HG03460 (cell line): ENCODE data around the gene KIF26B.
"Not testable (repeated sequence)": the region's sequence is repeated elsewhere in the genome, so short reads cannot be mapped to it uniquely, and the experiment has no call there.

Source experiments
- ATAC-seq: cut with Tn5 transposase; IDR thresholded peaks from one replicate; pipeline ENCODE4 v1.9.1; 2021; ENCODE audit not compliant: unreplicated experiment

The KIF26B gene

DNA sequence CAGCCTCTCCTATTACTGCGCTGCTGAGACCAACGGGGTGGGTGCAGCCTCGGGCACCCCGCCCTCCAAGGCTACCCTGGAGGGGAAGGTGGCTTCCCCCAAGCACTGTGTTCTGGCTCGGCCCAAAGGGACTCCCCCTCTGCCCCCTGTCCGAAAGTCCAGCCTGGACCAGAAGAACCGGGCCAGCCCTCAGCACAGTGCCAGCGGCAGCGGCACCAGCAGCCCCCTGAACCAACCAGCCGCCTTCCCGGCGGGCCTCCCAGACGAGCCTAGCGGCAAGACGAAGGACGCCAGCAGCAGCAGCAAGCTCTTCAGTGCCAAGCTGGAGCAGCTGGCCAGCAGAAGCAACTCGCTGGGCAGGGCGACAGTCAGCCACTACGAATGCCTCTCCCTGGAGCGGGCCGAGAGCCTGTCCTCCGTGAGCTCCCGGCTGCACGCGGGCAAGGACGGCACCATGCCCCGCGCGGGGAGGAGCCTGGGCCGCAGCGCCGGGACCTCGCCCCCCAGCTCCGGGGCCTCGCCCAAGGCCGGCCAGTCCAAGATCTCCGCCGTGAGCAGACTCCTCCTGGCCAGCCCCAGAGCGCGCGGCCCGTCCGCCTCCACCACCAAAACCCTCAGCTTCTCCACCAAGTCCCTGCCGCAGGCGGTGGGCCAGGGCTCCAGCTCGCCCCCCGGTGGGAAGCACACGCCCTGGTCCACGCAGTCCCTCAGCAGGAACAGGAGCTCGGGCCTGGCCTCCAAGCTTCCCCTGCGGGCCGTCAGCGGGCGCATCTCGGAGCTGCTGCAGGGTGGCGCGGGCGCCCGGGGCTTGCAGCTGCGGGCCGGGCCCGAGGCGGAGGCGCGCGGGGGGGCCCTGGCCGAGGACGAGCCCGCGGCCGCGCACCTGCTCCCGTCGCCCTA, 533.1 kb downstream of the KIF26B start:
- ATAC-seq = no peak

DNA sequence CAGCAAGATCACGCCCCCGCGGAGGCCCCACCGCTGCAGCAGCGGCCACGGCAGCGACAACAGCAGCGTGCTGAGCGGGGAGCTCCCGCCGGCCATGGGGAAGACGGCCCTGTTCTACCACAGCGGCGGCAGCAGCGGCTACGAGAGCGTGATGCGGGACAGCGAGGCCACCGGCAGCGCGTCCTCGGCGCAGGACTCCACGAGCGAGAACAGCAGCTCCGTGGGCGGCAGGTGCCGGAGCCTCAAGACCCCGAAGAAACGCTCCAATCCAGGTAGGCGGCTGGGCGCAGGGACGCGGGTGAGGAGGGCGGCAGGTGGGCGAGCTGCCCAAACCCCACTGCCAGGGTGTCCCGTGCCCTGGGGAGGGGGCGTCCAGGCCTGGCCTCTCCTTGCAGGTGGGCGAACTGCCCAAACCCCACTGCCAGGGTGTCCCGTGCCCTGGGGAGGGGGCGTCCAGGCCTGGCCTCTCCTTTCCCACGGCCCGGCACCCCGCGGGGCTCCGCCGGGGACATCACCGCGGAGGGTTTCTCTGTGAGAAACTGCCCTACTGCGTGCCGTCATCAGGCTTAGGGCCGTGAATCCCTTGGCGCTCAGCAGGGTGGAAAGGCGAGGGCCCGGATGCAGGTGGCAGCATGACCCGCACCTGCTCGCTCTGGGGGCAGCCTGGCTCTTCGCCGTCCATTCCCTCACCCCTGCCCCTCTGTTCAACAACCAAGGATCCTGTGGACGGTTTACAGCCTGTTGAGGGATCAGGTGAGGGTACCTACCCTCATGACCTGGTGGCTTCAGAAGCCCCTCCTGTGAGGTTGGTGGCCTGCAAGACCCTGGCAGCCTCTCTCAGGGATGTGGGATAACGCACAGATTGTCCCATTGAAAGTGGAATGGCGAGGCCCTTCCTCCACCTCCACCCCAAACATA, 534.0 kb downstream of the KIF26B start:
- no peak for ATAC-seq

DNA sequence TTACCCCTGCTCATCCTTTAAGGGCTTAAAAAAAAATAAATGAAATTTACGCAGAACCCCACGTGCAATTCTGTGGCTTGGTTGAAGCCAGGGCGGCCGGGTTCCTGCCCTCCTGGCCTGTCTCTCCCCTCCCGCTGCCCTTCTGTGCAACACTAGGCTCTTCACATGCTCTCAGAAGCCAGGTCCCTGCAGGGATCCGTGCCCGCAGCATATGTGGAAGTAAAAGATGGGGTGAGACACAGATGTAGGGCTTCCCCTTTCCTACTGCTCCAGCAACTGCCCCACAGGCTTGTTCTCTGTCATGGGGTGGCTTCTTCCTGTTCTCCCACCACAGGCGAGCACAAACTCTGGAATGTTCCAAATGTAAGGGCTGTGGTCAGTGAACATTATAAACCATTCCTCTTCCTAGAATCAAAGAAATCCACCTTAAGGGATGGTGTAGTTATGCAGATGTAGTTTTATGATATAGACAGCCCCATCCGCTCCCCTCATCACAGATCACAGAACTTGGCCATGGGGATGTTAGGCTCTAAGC, 535.4 kb downstream of the KIF26B start:
- ATAC-seq = no peak

DNA sequence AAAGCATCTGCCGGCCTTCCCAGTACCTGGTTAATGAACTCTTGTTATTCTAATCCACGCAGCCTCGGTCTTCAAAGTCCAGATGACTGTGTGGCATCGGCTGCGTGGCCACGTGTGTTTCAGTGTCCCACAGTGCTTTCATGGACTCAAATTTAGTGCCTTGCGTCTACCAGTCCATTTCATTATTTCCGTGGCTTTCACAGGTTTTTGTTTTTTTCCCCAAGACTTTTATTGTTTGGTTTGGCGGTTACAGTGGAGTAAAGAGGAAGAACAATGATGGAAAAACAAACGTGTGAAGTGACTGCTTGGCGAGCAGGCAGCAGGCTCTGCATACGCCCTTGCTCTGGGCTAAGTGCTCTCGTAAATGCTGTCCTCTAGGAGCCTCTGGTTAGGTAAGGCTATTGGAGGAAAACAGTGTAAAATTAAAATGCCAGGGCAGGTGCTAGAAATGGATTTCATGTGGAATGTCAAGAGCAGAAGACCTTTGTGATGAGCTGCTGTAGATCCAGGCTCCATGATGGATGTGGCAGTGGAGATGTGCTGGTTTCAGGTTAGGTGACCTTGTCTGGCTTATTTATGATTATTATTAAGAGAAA, 536.3 kb downstream of the KIF26B start:
- no peak for ATAC-seq

DNA sequence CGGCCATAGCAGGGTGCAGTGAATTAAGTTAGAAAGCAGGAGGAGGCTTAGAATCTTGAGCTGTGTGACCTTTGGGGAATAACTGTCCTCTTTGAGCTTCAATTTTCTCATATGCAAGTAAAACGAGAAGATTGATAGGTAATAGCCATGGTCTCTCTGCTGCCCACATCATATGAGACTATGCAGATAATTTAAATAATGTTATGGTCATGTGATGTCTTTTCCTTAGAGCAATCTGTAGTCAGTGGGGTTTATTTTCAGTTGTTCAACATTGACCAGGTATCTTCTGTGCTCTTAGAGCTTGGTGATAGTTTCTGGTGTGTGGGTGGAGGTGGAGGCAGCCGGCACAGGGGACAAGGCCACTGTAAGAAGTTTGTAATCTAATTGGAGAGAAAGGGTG, 537.1 kb downstream of the KIF26B start:
- ATAC-seq = no peak

DNA sequence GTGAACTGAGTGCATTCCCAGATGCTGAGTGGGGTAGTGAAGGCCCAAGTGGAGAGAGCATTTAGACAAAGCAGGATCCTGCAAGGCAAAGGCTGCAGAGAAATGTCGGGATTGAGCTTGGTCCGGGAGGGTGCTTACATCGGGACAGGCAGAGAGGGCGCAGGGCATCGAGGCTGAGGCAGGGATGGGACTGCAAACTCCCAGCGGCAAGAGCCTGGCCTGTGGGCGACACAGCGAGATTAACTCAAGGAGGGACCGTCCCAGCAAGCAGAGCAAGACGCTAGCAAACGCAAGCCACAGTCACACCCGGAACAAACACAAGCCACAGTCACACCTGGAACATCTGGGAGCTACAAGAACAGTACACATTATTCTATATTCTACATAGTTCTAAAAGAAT, 537.5 kb downstream of the KIF26B start:
- ATAC-seq = no peak

DNA sequence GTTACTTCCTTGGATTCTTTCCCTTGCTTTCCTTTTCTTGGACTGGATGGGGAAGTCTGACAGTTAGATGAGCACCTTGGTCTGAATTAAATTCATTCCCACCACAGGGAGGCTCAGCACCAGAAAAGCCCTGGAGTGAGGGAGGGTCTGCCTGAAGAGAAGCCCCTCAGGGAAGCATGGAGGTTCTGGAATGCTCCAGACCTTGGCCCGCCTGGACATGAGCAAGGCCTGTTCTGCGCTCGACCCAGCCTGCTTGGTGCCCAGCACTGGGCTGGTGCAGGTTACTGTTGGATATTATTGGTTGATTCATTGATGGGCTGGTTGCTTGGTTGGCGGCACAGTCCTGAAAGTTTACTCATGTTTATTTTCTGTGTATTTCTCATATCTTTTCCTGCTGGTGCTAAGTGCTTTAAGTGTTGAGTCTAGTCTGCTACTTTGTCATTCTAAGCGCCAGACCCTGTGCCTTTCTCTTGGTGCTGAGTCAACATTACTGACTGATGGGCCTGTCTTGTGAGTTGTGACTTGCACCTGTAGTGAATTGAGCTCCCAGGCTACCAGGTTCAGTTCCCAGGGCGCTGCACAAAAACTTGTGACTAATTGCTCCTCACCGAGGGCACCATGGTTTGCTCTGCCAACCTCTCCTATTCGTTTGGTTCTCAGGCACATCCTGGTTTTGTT, 538.5 kb downstream of the KIF26B start:
- ATAC-seq = no peak

DNA sequence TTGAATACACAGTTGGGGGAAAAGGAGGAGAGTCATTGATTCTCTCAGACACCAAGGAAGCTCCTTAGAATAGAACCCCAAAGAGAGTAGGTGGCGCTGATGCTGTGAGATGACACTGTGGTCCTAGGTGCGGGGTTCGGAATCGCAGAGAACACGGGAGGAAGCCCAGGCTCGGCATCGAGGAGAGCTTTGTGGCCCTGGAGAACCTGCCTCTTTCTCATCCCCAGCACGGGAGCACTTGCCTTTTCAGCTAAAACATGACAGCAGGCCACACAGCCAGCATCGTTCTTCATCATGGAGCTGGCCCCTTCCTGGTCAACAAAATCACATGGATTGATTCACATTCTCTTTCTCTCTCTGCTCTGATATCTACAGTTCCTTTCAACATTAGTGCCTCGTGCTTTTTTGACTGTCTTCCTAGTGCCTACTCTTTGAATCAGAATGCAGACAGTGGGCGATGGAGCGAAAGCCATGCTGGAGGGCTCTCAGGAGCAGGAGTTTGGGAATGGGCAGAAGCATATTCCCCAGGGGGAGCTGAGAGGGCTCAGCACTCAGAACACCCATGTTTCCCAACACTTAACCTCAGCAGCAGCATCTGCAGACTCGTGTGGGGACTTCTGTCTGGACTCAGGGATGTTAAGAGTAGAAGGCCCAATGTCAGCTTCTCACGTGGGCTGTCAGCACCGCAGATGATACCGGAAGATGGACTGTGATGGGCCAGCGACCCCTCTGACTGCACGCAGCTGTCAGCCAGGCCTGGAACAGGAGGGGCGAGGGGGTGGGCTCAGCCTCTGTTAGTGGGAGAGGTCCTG, 539.4 kb downstream of the KIF26B start:
- no peak for ATAC-seq

DNA sequence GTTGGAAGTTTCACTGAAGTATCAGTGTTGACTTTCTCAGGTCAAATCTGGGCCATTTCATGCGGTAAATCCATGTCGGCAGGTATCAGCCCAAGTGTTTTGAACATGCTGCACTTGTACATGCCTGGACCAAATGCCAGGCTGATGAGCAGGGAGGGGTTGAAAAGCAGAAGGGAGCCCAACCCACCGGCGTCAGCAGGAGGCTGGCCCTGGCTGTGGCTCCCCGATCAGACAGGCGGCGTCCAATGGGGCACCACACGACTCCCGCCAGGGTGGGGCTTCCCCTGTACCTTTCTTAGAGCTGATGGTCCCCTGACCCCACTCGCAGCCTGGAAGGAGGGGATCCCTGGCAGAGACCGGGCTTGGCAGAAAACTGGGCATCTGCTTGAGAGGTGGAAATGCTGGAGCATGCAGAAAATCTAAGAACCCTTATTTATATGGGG, 540.0 kb downstream of the KIF26B start:
- ATAC-seq = no peak

DNA sequence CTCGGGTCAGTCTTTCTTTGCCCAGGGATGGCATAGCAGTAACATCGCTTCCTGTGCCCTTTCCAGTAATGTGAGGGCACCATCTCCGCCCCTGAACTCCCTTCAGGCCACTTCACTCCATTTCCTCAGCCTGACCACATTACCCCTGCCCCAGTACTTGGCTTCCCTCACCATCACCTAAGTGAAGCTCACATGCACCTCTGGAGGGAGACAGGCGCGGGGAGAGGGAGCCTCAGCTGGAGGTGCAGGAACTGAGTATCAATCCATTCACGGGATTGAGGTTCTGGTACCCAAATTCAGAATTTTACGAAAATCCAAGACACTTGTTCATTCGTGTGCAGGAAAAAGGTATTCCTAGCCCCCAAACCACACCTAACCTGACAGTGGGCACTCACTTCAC, 540.4 kb downstream of the KIF26B start:
- no peak for ATAC-seq

DNA sequence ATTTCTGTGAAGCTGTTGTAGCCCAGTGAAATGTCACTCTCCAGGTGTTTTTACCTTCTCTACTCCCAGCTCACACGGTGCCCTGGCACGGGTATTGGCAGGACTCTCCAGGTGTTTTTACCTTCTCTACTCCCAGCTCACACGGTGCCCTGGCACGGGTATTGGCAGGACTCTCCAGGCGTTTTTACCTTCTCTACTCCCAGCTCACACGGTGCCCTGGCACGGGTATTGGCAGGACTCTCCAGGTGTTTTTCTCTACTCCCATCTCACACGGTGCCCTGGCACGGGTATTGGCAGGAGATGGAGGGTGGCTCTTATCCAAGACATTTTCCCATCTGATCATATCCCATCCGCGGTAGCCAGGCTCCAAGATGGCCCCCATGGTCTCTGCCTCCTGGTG, 540.9 kb downstream of the KIF26B start:
- not testable (repeated sequence) for ATAC-seq

DNA sequence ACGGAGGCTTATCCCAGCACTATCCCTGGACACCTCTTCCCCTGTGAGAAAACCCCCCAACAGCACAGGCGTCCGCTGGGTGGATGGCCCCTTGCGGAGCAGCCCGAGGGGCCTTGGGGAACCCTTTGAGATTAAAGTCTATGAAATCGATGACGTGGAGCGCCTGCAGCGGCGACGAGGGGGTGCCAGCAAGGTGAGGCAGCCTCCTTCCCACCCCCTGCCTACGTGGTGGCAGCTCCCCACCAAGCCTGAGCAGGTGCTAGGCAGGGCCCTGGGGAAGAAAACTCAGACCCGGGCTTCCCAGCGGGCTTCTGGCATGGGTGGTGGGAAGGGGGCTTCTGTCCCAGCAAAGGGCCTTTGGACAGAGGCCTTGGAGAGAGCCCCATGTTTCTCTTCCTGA, 543.3 kb downstream of the KIF26B start:
- ATAC-seq = no peak

DNA sequence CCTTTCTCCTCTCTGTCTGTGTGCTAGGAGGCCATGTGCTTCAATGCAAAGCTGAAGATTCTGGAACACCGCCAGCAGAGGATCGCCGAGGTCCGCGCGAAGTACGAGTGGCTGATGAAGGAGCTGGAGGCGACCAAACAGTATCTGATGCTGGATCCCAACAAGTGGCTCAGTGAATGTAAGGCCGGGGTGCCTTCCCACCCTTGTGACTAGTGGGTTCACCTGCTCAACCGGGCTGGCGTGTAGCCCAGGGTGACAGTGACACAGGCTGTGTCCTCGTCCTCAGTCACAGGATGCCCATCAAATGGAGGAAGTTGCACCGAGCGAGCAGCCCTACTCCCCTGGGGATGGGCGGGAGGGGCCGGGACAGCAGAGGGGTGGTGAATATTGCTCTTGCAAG, 544.1 kb downstream of the KIF26B start:
- no peak for ATAC-seq

DNA sequence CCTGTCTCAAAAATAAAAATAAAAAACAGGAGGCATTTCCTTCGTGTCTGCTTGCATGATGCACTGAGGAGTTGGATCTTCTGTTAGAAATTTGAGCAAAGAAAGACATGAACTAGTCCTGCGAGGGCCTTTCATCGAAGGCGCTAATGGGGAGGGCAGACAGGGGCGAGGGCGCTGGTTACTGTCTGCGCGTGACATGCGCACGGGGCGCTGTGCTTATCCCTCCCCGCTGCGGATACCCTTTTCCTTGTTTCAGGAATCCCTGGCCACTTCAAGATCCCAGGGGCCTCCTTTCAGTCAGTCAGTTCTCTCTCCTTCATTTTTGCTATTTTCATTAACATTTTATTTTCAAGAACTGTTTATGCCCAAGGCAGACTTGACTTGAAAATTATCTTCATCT, 545.8 kb downstream of the KIF26B start:
- no peak for ATAC-seq

DNA sequence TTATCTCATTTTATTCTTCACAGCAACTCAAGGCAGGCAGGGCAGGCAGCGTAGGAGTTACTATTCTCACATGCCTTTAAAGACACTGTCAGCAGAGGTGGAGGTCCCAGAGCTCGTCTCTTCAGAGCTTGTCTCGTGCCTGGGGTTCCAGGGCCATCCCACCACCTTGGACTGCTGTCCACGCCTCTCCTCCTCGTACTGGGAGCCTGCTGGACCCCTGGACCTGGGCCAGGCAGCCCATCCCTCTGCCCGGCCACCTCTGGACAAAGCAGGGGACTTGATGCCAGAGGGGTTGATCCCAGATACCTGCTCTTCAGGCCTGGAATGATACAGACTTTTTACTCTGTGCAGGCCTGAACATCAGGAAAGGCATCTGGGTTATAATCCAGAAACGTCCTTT, 546.8 kb downstream of the KIF26B start:
- no peak for ATAC-seq

DNA sequence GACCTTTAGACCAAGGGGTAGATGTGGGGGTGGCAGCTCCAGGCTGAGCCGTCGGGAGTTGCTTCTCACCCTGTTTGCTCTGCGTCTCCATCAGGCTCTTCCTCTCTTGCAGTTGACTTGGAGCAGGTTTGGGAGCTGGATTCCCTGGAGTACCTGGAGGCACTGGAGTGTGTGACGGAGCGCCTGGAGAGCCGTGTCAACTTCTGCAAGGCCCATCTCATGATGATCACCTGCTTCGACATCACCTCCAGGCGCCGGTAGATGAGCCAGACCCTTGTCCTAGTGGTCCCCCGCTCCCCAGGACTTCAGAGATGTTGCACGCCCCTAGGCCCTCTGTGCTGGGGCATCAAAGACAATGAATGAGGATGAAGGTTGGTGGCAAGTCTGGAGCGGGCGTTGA, 547.6 kb downstream of the KIF26B start:
- ATAC-seq = no peak

DNA sequence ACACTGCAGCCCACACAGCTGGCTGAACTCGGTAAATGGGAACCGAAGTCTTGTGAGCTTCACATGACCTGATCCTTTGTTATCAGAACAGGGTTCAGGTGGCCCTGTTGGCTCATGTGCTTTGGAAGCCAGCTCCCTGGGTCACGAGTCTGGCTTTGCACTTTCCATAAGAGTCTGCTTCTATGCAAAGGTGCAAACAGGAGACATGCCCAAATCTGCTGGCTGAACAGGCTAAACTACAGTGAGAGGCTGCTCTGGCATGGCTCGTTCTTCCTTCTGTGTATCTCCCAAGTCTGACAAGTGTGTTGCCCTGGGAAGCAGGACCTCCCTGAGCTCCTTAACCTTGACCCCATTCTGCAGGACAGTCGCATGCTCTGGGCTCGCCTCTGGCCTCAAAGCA, 549.6 kb downstream of the KIF26B start:
- no peak for ATAC-seq

DNA sequence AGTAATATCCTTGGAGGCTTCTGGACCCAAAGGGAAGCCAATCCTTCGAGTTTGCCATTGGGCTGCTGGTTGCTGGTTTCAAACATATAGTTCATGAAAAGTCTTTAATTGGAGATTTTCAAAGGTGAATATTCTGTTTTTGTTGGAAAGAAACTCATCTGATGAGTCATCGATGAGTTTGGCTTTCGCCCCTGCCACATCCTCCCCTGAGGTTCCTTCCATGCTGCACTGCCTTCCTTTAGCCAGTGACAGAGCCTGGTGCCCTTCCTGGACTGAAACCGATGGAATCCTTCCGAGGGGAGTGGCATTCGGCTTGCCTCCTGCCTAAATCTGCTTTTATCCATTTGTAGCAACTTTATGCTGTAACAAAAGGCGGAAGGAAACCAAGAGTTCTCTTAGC, 550.0 kb downstream of the KIF26B start:
- no peak for ATAC-seq

DNA sequence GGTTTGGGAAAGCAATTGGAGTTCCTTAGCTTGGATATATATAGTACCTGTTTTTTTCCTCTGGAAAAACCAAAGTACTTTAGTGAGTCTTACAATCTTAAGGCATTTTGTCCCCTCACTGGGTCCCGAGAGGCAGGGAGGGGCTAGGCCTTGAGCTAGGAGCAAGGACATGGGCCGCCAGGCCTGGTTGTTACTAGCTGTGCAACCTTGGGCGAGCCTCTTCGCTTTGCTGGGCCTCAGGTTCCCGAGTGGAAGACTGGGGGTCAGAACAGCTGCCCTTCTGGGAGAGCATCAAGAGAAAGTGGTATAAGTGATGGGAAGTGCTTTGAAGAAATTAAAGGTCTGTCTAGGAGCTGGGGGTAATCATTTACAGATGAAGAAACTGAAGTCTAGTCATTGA, 553.2 kb downstream of the KIF26B start:
- no peak for ATAC-seq
